Epithelial cell of prostate (primary cell): Measurements from ENCODE around the gene ATAD3B.
A peak's percentile ranks its signal among the peaks of the same experiment; 100 is the strongest.
"Not testable (repeated sequence)": the region's sequence is repeated elsewhere in the genome, so short reads cannot be mapped to it uniquely, and the experiment has no call there.

Experiments used
- DNase-seq: peaks from one replicate; pipeline ENCODE4 v3.0.0-alpha.2; 2011; ENCODE audit warnings: low read depth, low spot score
- H3K27ac ChIP-seq: fragments of 450-650 bp; 2 replicates; pipeline ENCODE4 v1.5.1; 2017; ENCODE audit warnings: mild to moderate bottlenecking

The ATAD3B gene

GRCh38 chr1:1471389-1472052 is at the start of gene ATAD3B:
Gene ATAD3B (plus strand): TSS chr1:1471765. CDS start chr1:1471885, 120 bp downstream.
- no peak for DNase-seq

GRCh38 chr1:1421907-1422464 is 49.6 kb upstream of the ATAD3B start:
- peak overlapping the region; percentile 82 for H3K27ac ChIP-seq
- no peak for DNase-seq

More at GRCh38 chr1:1471389-1472052, at the start of gene ATAD3B:
- H3K27ac ChIP-seq = peak within 1 kb of the TSS; percentile 76

GRCh38 chr1:1422465-1423244 is 48.9 kb upstream of the ATAD3B start:
- peak overlapping the region; percentile 82 for H3K27ac ChIP-seq
- DNase-seq = no peak

- DNase-seq = no peak
- no peak overlapping the region for H3K27ac ChIP-seq
Measured at GRCh38 chr1:1423245-1423597, 48.3 kb upstream of the ATAD3B start.

- DNase-seq = no peak
- H3K27ac ChIP-seq = no peak overlapping the region
Measured at GRCh38 chr1:1424707-1425106, 46.9 kb upstream of the ATAD3B start.

GRCh38 chr1:1425426-1425752 is 46.2 kb upstream of the ATAD3B start:
- DNase-seq = no peak
- no peak overlapping the region for H3K27ac ChIP-seq

- H3K27ac ChIP-seq = no peak overlapping the region
- no peak for DNase-seq
Measured at GRCh38 chr1:1425753-1426495, 45.6 kb upstream of the ATAD3B start.

- H3K27ac ChIP-seq = no peak overlapping the region
- no peak for DNase-seq
Measured at GRCh38 chr1:1426496-1427105, 45.0 kb upstream of the ATAD3B start.

GRCh38 chr1:1427106-1427819 is 44.3 kb upstream of the ATAD3B start:
- no peak overlapping the region for H3K27ac ChIP-seq
- no peak for DNase-seq

- no peak overlapping the region for H3K27ac ChIP-seq
- DNase-seq = no peak
Measured at GRCh38 chr1:1427820-1428148, 43.8 kb upstream of the ATAD3B start.

- no peak overlapping the region for H3K27ac ChIP-seq
- no peak for DNase-seq
Measured at GRCh38 chr1:1428174-1428573, 43.4 kb upstream of the ATAD3B start.

- not testable (repeated sequence) for DNase-seq, H3K27ac ChIP-seq
Measured at GRCh38 chr1:1428967-1429366, 42.6 kb upstream of the ATAD3B start.

GRCh38 chr1:1429671-1430073 is 41.9 kb upstream of the ATAD3B start:
- H3K27ac ChIP-seq = peak overlapping the region; percentile 50
- no peak for DNase-seq

GRCh38 chr1:1430114-1430982 is 41.2 kb upstream of the ATAD3B start:
- DNase-seq = no peak
- H3K27ac ChIP-seq = peak overlapping the region; percentile 50

- DNase-seq = no peak
- peak overlapping the region; percentile 50 for H3K27ac ChIP-seq
Measured at GRCh38 chr1:1430992-1431844, 40.3 kb upstream of the ATAD3B start.

- no peak for DNase-seq
- peak overlapping the region; percentile 50 for H3K27ac ChIP-seq
Measured at GRCh38 chr1:1431845-1432273, 39.7 kb upstream of the ATAD3B start.

- DNase-seq = no peak
- H3K27ac ChIP-seq = peak overlapping the region; percentile 93
Measured at GRCh38 chr1:1432274-1432950, 39.2 kb upstream of the ATAD3B start.
